A673 (cell line): ENCODE measurements around the gene XPO6. TPM values are rescaled to one million over a fixed set of nuclear protein-coding genes. Genes with fewer than 3 reads are reported as not detected.

Experiments
- BruUV-seq: library from RNA; stranded (reverse); fragments of 400-500 nt; replicated peaks from 2 replicates; lab custom pipeline; 2021; lab: Mats Ljungman, UMichigan
- CTCF ChIA-PET: fragments of 300-600 bp; sonication (Branson Sonifier 250); formaldehyde crosslinking; loops from one replicate; lab custom pipeline; 2022; ENCODE audit warnings: antibody characterized with exemption; lab: Charles Lee
- POLR2A ChIA-PET: fragments of 300-600 bp; sonication (Branson Sonifier 250); formaldehyde crosslinking; loops from one replicate; lab custom pipeline; 2022; ENCODE audit warnings: antibody characterized with exemption; ENCODE audit not compliant: low non-redundant PET; lab: Charles Lee
- DNase-seq: peaks from one replicate; pipeline ENCODE4 v3.0.0-alpha.2; 2015; ENCODE audit warnings: low spot score
- H3K27ac ChIP-seq: fragments of 200-600 bp; sonication (generic); 2 replicates; pipeline ENCODE4 v1.5.1; 2016; ENCODE audit warnings: mixed run types, low read depth, mild to moderate bottlenecking, mixed read lengths, antibody characterized with exemption, low read length; ENCODE audit not compliant: poor library complexity, severe bottlenecking
- H3K27me3 ChIP-seq: fragments of 200-600 bp; sonication (generic); replicated peaks from 2 replicates; pipeline ENCODE4 v1.6.1; 2017; ENCODE audit warnings: mixed run types, low read depth, mild to moderate bottlenecking, mixed read lengths, antibody characterized with exemption, low read length; ENCODE audit not compliant: insufficient read depth, poor library complexity
- H3K36me3 ChIP-seq: fragments of 200-600 bp; sonication (generic); 2 replicates; pipeline ENCODE4 v1.6.1; 2016; ENCODE audit warnings: mixed run types, mild to moderate bottlenecking, mixed read lengths, antibody characterized with exemption, low read length; ENCODE audit not compliant: insufficient read depth, poor library complexity, severe bottlenecking
- H3K4me1 ChIP-seq: fragments of 200-600 bp; sonication (generic); 2 replicates; pipeline ENCODE4 v1.6.1; 2017; ENCODE audit warnings: mixed run types, mild to moderate bottlenecking, mixed read lengths, antibody characterized with exemption, low read length; ENCODE audit not compliant: insufficient read depth, poor library complexity, severe bottlenecking
- H3K4me3 ChIP-seq: fragments of 200-600 bp; sonication (generic); 2 replicates; pipeline ENCODE4 v1.5.1; 2016; ENCODE audit warnings: low read depth, mixed run types, mild to moderate bottlenecking, mixed read lengths, low read length; ENCODE audit not compliant: poor library complexity, severe bottlenecking
- H3K9me3 ChIP-seq: fragments of 200-600 bp; sonication (generic); 2 replicates; pipeline ENCODE4 v1.6.1; 2016; ENCODE audit warnings: mixed run types, low read depth, mild to moderate bottlenecking, mixed read lengths, antibody characterized with exemption, low read length; ENCODE audit not compliant: poor library complexity, severe bottlenecking
- EZH2 ChIP-seq: fragments of 200-600 bp; sonication (generic); IDR thresholded peaks from 2 replicates; pipeline ENCODE4 v1.6.1; 2017; ENCODE audit warnings: borderline replicate concordance, low read depth, mild to moderate bottlenecking, mixed read lengths, antibody characterized with exemption, low read length; ENCODE audit not compliant: poor library complexity, severe bottlenecking
- intact Hi-C: fragments of 100-400 bp; cut with micrococcal nuclease; formaldehyde crosslinking; loops from one replicate; pipeline ENCODE4 v1.10.0; 2022; ENCODE audit not compliant: unreplicated experiment
- total RNA-seq: library from RNA; stranded (reverse); gene quantifications from 2 replicates; pipeline ENCODE4 v1.2.3, GENCODE V29; 2021
- TF ChIP-seq, protein P1 (sequence below): fragments of 300-800, 200-600 bp; sonication (generic); conservative IDR thresholded peaks from 2 replicates; pipeline ENCODE4 v1.5.1; 2017; ENCODE audit warnings: low read depth, mild to moderate bottlenecking, antibody characterized with exemption, low read length, moderate library complexity, mixed read lengths

XPO6 gene
- total RNA-seq, 1 experiment from 2014 or later = 155 TPM

DNA sequence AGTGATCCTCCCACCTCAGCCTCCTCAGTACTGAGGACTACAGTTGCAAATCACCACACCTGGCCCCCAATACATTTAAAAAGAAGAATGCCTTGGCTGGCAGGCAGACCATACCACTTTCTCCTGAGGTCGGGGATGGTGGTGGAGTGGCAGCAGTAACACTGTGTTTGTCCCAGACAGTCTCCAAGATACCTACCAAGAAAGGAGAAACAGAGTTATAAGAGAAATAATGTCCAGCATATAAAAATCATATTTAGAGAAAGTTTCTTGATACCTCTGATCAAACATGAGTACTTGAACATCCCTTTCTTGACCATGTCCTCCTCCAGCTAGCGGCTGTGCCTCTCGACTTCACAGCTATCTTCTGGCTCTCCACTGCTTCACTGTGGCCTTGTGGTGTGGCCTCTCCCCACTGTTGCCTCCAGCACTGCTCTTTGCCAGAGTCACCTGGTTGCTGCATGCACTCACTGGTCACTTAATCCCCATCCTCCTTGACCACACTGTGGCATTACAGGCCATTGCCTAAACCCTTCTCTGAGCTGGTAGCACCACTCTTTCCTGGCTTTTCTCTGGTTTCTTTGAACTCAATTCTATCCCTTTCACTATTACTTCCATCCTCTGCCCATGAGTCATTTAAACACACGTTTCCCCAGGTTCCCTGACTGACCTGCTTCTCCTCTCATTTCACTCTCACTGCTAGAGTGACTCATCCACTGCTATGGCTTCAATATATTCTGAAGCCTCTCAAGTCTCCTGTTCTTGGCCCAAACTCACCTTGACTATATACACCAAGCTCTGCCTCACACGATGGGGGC is 45.2 kb downstream of the XPO6 start:
- H3K27ac ChIP-seq = peak overlapping the region; percentile 49
- H3K27me3 ChIP-seq = no peaks in the 10 kb centered on the region
- no peak overlapping the region for H3K4me3 ChIP-seq
- H3K4me1 ChIP-seq = peaks cover 39% of the 10 kb centered on the region
- no peak for TF ChIP-seq EZH2
- TF ChIP-seq, protein P1, sequence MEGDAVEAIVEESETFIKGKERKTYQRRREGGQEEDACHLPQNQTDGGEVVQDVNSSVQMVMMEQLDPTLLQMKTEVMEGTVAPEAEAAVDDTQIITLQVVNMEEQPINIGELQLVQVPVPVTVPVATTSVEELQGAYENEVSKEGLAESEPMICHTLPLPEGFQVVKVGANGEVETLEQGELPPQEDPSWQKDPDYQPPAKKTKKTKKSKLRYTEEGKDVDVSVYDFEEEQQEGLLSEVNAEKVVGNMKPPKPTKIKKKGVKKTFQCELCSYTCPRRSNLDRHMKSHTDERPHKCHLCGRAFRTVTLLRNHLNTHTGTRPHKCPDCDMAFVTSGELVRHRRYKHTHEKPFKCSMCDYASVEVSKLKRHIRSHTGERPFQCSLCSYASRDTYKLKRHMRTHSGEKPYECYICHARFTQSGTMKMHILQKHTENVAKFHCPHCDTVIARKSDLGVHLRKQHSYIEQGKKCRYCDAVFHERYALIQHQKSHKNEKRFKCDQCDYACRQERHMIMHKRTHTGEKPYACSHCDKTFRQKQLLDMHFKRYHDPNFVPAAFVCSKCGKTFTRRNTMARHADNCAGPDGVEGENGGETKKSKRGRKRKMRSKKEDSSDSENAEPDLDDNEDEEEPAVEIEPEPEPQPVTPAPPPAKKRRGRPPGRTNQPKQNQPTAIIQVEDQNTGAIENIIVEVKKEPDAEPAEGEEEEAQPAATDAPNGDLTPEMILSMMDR = no peak
- intact Hi-C loops = no loop called here
- ChIA-PET POLR2A (no interaction called here), CTCF (no interaction called here)
- peaks cover 34% of the 10 kb centered on the region for H3K36me3 ChIP-seq
- BruUV-seq = TSS peak; percentile 19
- no peaks in the 10 kb centered on the region for H3K9me3 ChIP-seq
- DNase-seq = no peak

DNA sequence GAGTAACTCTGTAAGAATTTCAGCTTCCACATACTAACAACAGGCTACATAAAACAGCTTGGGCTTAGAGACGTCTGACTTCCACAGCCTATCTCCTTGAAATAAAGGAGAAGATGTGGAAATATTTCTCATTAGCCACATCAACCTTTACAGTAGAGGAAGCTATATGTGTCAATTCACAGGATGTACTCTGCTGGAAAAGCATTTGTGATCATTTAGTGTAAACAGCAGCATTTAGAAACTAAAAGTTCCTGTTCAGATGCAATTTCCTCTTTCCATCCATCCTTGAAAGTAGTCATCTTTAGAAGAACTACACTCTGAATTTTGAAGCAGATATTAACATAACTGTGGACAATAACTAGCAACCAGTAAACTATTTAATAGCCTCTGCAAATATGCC is 46.2 kb downstream of the XPO6 start:
- no peak for TF ChIP-seq EZH2
- TF ChIP-seq, protein P1 = no peak
- H3K27me3 ChIP-seq = no peaks in the 10 kb centered on the region
- H3K27ac ChIP-seq = peak overlapping the region; percentile 41
- intact Hi-C loops = no loop called here
- peaks cover 47% of the 10 kb centered on the region for H3K4me1 ChIP-seq
- DNase-seq = no peak
- no TSS peak for BruUV-seq
- peaks cover 34% of the 10 kb centered on the region for H3K36me3 ChIP-seq
- H3K9me3 ChIP-seq = no peaks in the 10 kb centered on the region
- H3K4me3 ChIP-seq = no peak overlapping the region
- ChIA-PET CTCF (interaction anchor here (0.5 kb wide), 1 partner anchor 10 kb away, joined by 3 read pairs; no protein-coding TSS in a partner anchor), POLR2A (no interaction called here)

DNA sequence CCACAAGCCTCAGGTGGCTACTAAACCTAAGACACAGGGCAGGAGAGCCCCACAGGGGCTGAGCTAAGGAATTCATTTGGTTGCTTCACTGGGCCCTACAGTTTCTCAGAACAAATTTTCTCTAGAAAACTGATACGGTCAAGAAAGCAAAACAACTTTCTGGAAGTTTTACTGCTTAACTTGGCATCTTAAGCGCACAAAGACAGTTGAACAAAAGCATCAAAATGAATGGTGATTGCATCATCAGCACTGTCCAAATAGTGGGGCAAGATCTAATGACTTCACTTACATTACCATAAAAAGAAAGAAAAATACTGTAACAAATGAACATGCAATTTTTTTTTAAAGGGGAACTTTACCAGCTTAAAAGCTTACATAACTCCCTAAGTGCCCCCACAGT is 47.6 kb downstream of the XPO6 start:
- POLR2A ChIA-PET = no interaction called here
- Histone ChIP-seq H3K36me3 (peaks cover 26% of the 10 kb centered on the region), H3K4me1 (peaks cover 53% of the 10 kb centered on the region), H3K27me3 (no peaks in the 10 kb centered on the region), H3K9me3 (no peaks in the 10 kb centered on the region), H3K4me3 (no peak overlapping the region), H3K27ac (peak overlapping the region; percentile 93)
- CTCF ChIA-PET = no interaction called here
- intact Hi-C loops = no loop called here
- peak; percentile 56 for DNase-seq
- TF ChIP-seq, protein P1 = no peak
- TF ChIP-seq EZH2 = no peak
- BruUV-seq = no TSS peak
